ENCODE results near the gene RPL14. TPM values are rescaled to one million over a fixed set of nuclear protein-coding genes. Genes with fewer than 3 reads are reported as not detected.

The RPL14 gene
- total and polyA plus RNA-seq, 2 of the 13 experiments (the other 11 are each of a cell fraction or from before 2014, with no cell fraction given): 502 to 1,291 TPM

- no peak for TF ChIP-seq HDAC6 (IDR thresholded peaks at IDR 0.05; ENCODE audit: low read depth, low read length)
- TF ChIP-seq NPAS2 (CRISPR knock-in tag; IDR thresholded peaks at IDR 0.05; ENCODE audit: borderline replicate concordance): no peak
- TF ChIP-seq ZNF615 (CRISPR knock-in tag; IDR thresholded peaks at IDR 0.05; ENCODE audit: borderline replicate concordance): 0 out of 2 replicates have a peak, but pooled peaks have one; percentile 64
- TF ChIP-seq RBM22 (optimal IDR thresholded peaks at IDR 0.05; ENCODE audit: low read length): peak; percentile 30
- TF ChIP-seq, protein P1, sequence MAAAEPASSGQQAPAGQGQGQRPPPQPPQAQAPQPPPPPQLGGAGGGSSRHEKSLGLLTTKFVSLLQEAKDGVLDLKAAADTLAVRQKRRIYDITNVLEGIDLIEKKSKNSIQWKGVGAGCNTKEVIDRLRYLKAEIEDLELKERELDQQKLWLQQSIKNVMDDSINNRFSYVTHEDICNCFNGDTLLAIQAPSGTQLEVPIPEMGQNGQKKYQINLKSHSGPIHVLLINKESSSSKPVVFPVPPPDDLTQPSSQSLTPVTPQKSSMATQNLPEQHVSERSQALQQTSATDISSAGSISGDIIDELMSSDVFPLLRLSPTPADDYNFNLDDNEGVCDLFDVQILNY (CRISPR knock-in tag; conservative IDR thresholded peaks at IDR 0.05): 0 out of 2 replicates have a peak, but pooled peaks have one; percentile 53
- TF ChIP-seq IKZF1 (IDR thresholded peaks at IDR 0.05): no peak
- no peak for TF ChIP-seq SNRNP70 (IDR thresholded peaks at IDR 0.05; ENCODE audit: low read depth, low read length)
- TF ChIP-seq ZNF558 (CRISPR knock-in tag; IDR thresholded peaks at IDR 0.05; ENCODE audit: borderline replicate concordance): peak; percentile 82; the same call in 1 of the 2 replicates
- peak; percentile 96; the same call in 1 of the 2 replicates for TF ChIP-seq GLI4 (CRISPR knock-in tag; IDR thresholded peaks at IDR 0.05; ENCODE audit: borderline replicate concordance)
- TF ChIP-seq MNT (IDR thresholded peaks at IDR 0.05): peak; percentile 71
- TF ChIP-seq KLF15 (CRISPR knock-in tag; IDR thresholded peaks at IDR 0.05; ENCODE audit: borderline replicate concordance): peak; percentile 37; the same call in 1 of the 2 replicates
- peak; percentile 89; the same call in 1 of the 2 replicates for TF ChIP-seq ZNF589 (CRISPR knock-in tag; conservative IDR thresholded peaks at IDR 0.05)
- TF ChIP-seq HCFC1 (IDR thresholded peaks at IDR 0.05; ENCODE audit: low read depth, low read length): peak; percentile 37
- 0 out of 2 replicates have a peak, but pooled peaks have one; percentile 59 for TF ChIP-seq MZF1 (CRISPR knock-in tag; IDR thresholded peaks at IDR 0.05; ENCODE audit: borderline replicate concordance)
- no peak; the same call in 1 of the 2 replicates for TF ChIP-seq THAP9 (CRISPR knock-in tag; IDR thresholded peaks at IDR 0.05; ENCODE audit: borderline replicate concordance)
- TF ChIP-seq, protein P2, sequence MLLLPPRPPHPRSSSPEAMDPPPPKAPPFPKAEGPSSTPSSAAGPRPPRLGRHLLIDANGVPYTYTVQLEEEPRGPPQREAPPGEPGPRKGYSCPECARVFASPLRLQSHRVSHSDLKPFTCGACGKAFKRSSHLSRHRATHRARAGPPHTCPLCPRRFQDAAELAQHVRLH (CRISPR knock-in tag; IDR thresholded peaks at IDR 0.05; ENCODE audit: borderline replicate concordance, low read depth): peak; percentile 54; the same call in 1 of the 2 replicates
- TF ChIP-seq HNRNPH1 (optimal IDR thresholded peaks at IDR 0.05; ENCODE audit: low read depth, low read length): no peak
- peak; percentile 80 for TF ChIP-seq CREB1 (IDR thresholded peaks at IDR 0.05)
- TF ChIP-seq CREB1 (CRISPR knock-in tag; IDR thresholded peaks at IDR 0.05): peak; percentile 78
- TF ChIP-seq SETDB1 (CRISPR knock-in tag; IDR thresholded peaks at IDR 0.05; ENCODE audit: borderline replicate concordance): no peak
- TF ChIP-seq PRPF4 (IDR thresholded peaks at IDR 0.05; ENCODE audit: low read depth, low read length, poor library complexity, severe bottlenecking): no peak
- TF ChIP-seq SOX6 (IDR thresholded peaks at IDR 0.05): no peak
- no peak; the same call in 1 of the 2 replicates for TF ChIP-seq SOX6 (CRISPR knock-in tag; IDR thresholded peaks at IDR 0.05)
These were observed at the start of gene RPL14 (continued) for GRCh38 chr3:40456940-40457823.
